Gastrocnemius medialis (tissue), 4 donors: ENCODE measurements around the gene RBM28. TPM values are rescaled to one million over a fixed set of nuclear protein-coding genes. Genes with fewer than 3 reads are reported as not detected.

ENCODE experiments used
- ATAC-seq, 2 donors: fragments of 150-250 bp; one replicate each; pipeline ENCODE4 v1.9.1; 2016
- DNase-seq, 2 donors: peaks; one replicate each; pipeline ENCODE4 v3.0.0-alpha.2; 2019
- H3K27ac ChIP-seq, 4 donors: fragments of 200-600 bp; sonication (generic); 1 replicate in 1 of 4; 2 replicates in 3 of 4; pipeline ENCODE4 v1.5.1; 2016 to 2018; ENCODE audit warnings: mild to moderate bottlenecking in 2 of 4, moderate library complexity in 1 of 4
- H3K27me3 ChIP-seq, 3 donors: fragments of 200-600 bp; sonication (generic) in 2 of 3; 1 replicate in 1 of 3; 2 replicates in 2 of 3; pipeline versions ENCODE4 v1.5.1 to v1.6.0; 2016 to 2019; ENCODE audit warnings: mild to moderate bottlenecking in 1 of 3, moderate library complexity in 1 of 3
- H3K36me3 ChIP-seq, 2 donors: fragments of 200-600 bp; sonication (generic) in 1 of 2; one replicate each; pipeline ENCODE4 v1.5.1; 2017 to 2018
- H3K4me1 ChIP-seq, 2 donors: fragments of 200-600 bp; sonication (generic) in 1 of 2; one replicate each; pipeline ENCODE4 v1.5.1; 2016 to 2017; ENCODE audit warnings: mild to moderate bottlenecking in 2 of 2
- H3K4me3 ChIP-seq, 4 donors: fragments of 200-600 bp; sonication (generic) in 3 of 4; 1 replicate in 1 of 4; 2 replicates in 3 of 4; pipeline ENCODE4 v1.5.1; 2016 to 2019; ENCODE audit warnings: mild to moderate bottlenecking in 2 of 4
- H3K9me3 ChIP-seq, 3 donors: fragments of 200-600 bp; sonication (generic) in 2 of 3; 1 replicate in 1 of 3; 2 replicates in 2 of 3; pipeline ENCODE4 v1.5.1; 2016 to 2019
- CTCF ChIP-seq, 5 experiments: fragments of 450-650 bp in 3 of 5; fragments of 200-600 bp in 2 of 5; sonication (generic) in 2 of 5; IDR thresholded peaks in 4 of 5; conservative IDR thresholded peaks in 1 of 5; 1 replicate in 4 of 5; 2 replicates in 1 of 5; pipeline ENCODE4 v1.5.1; 2016 to 2019; ENCODE audit warnings: antibody characterized with exemption in 5 of 5, mild to moderate bottlenecking in 3 of 5, moderate library complexity in 3 of 5
- POLR2A ChIP-seq, 2 donors: fragments of 450-650 bp; IDR thresholded peaks; one replicate each; pipeline ENCODE4 v1.6.1; 2017; ENCODE audit warnings: antibody characterized with exemption in 2 of 2, mild to moderate bottlenecking in 2 of 2, moderate library complexity in 2 of 2
- in situ Hi-C, 4 donors: fragments of 200-750 bp; cut with MboI; loops; one replicate each; pipeline versions ENCODE4 v1.15.0 to v1.8.0; 2017; ENCODE audit warnings: low sequenced_read_pairs in 4 of 4
- intact Hi-C: fragments of 100-400 bp; cut with DNase I; formaldehyde crosslinking; loops from one replicate; pipeline ENCODE4 v1.15.1; 2023; ENCODE audit warnings: low total_unique reads
- total RNA-seq, 4 donors: library from RNA; depleted of rRNA; stranded (reverse); fragments of >200 nt; gene quantifications; one replicate each; pipeline versions ENCODE4 v1.1.0 to v1.2.3, GENCODE V29; 2016

The RBM28 gene
- total RNA-seq, 4 donors from 2014 or later: 13.6 to 18.5 (median 16.3) TPM

GRCh38 chr7:128350708-128351295, 7.1 kb upstream of the RBM28 start:
- intact Hi-C loops: no loop called here
- Histone ChIP-seq H3K4me1 (no peaks in the 10 kb centered on the region), H3K27ac (no peak overlapping the region), H3K36me3 (no peaks in the 10 kb centered on the region), H3K9me3 (no peaks in the 10 kb centered on the region), H3K27me3 (peaks cover 0 to 5% (median 0%) of the 10 kb centered on the region in 3 donors), H3K4me3 (peak overlapping the region in 3 of 4 donors; percentile 25 to 43 (median 25))
- ATAC-seq: no peak
- in situ Hi-C loops: no loop called here
- TF ChIP-seq POLR2A (IDR thresholded peaks at IDR 0.05) (no peak), CTCF (IDR thresholded peaks at IDR 0.05 in 4 of 5, conservative IDR thresholded peaks at IDR 0.05 in 1 of 5) (no peak)
- DNase-seq: no peak

GRCh38 chr7:128349466-128349825, 5.7 kb upstream of the RBM28 start:
- H3K27me3 ChIP-seq: peaks cover 0 to 5% (median 0%) of the 10 kb centered on the region in 3 donors
- no peak for DNase-seq
- H3K9me3 ChIP-seq: no peaks in the 10 kb centered on the region
- in situ Hi-C loops (loop anchor here in 3 of 4 donors (5.0 kb wide), 2 partner anchors 33 to 38 kb away; no protein-coding TSS in a partner anchor), intact Hi-C loops (no loop called here)
- no peak overlapping the region for H3K4me3 ChIP-seq
- no peaks in the 10 kb centered on the region for H3K36me3 ChIP-seq
- no peaks in the 10 kb centered on the region for H3K4me1 ChIP-seq
- no peak overlapping the region for H3K27ac ChIP-seq
- no peak for TF ChIP-seq CTCF (IDR thresholded peaks at IDR 0.05 in 4 of 5, conservative IDR thresholded peaks at IDR 0.05 in 1 of 5)
- TF ChIP-seq POLR2A (IDR thresholded peaks at IDR 0.05): no peak
- no peak for ATAC-seq

GRCh38 chr7:128347647-128348097, 4.0 kb upstream of the RBM28 start:
- no peak overlapping the region for H3K27ac ChIP-seq
- H3K36me3 ChIP-seq: no peaks in the 10 kb centered on the region
- no peak overlapping the region for H3K4me3 ChIP-seq
- in situ Hi-C loops (loop anchor here in 3 of 4 donors (5.0 kb wide), 2 partner anchors 35 to 40 kb away; no protein-coding TSS in a partner anchor), intact Hi-C loops (loop anchor here (1.0 kb wide), 1 partner anchor 40 kb away; no protein-coding TSS in a partner anchor)
- H3K9me3 ChIP-seq: no peaks in the 10 kb centered on the region
- TF ChIP-seq CTCF (IDR thresholded peaks at IDR 0.05 in 4 of 5, conservative IDR thresholded peaks at IDR 0.05 in 1 of 5) (peak; percentile 52 to 84 (median 74)), POLR2A (IDR thresholded peaks at IDR 0.05) (no peak)
- peaks cover 7 to 8% of the 10 kb centered on the region in 2 donors for H3K4me1 ChIP-seq
- DNase-seq (no peak), ATAC-seq (no peak)
- peaks cover 0 to 5% (median 0%) of the 10 kb centered on the region in 3 donors for H3K27me3 ChIP-seq

GRCh38 chr7:128344431-128344774, 695 bp upstream of the RBM28 start:
- no peaks in the 10 kb centered on the region for H3K27me3 ChIP-seq
- ATAC-seq (no peak), DNase-seq (no peak)
- no peak overlapping the region for H3K27ac ChIP-seq
- H3K4me1 ChIP-seq: peaks cover 27 to 32% of the 10 kb centered on the region in 2 donors
- in situ Hi-C loops: no loop called here
- TF ChIP-seq CTCF (IDR thresholded peaks at IDR 0.05 in 4 of 5, conservative IDR thresholded peaks at IDR 0.05 in 1 of 5): no peak
- TF ChIP-seq POLR2A (IDR thresholded peaks at IDR 0.05): no peak
- intact Hi-C loops: loop anchor here (5.0 kb wide), 1 partner anchor 713 kb away; the partner anchor contains the start of gene TNPO3
- no peaks in the 10 kb centered on the region for H3K9me3 ChIP-seq
- peaks cover 0 to 2% of the 10 kb centered on the region in 2 donors for H3K36me3 ChIP-seq
- peak overlapping the region in 3 of 4 donors; percentile 87 to 96 (median 88) for H3K4me3 ChIP-seq
